GM19395 (cell line): ENCODE data around the gene FAM156A.
"Not testable (repeated sequence)": the region's sequence is repeated elsewhere in the genome, so short reads cannot be mapped to it uniquely, and the experiment has no call there.

Experiments
- ATAC-seq: cut with Tn5 transposase; IDR thresholded peaks from one replicate; pipeline ENCODE4 v1.9.1; 2021; ENCODE audit warnings: mild to moderate bottlenecking, moderate library complexity; ENCODE audit not compliant: unreplicated experiment

The FAM156A gene

DNA sequence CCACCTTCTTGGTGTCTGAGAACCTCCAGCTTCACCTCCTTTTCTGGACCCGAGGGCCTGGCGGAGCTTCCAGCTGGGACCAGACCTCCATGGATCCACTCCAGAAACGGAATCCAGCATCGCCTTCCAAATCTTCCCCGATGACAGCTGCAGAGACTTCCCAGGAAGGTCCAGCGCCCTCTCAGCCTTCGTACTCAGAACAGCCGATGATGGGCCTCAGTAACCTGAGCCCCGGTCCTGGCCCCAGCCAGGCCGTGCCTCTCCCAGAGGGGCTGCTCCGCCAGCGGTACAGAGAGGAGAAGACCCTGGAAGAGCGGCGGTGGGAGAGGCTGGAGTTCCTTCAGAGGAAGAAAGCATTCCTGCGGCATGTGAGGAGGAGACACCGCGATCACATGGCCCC lies 51.2 kb downstream of the FAM156A start:
- ATAC-seq, result not testable (repeated sequence)

DNA sequence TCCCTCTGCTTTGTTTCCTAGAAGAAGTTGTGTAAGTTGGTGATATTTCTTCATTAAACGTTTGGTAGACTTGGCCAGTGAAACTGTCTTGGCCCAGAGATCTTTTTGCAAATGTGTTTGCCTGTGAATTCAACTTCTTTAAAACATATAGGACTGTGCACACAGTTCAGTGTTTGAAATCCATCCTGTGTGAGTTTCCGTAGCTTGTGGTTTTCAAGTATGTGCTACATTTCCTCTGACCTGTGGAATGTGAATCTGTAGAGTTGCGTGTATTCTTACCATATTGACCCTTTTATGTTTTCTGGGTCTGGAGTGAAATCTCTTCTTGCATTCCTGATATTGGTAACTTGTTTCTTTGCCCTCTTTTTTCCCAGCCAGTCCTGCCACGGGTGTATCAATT lies 52.2 kb downstream of the FAM156A start:
- not testable (repeated sequence) for ATAC-seq

DNA sequence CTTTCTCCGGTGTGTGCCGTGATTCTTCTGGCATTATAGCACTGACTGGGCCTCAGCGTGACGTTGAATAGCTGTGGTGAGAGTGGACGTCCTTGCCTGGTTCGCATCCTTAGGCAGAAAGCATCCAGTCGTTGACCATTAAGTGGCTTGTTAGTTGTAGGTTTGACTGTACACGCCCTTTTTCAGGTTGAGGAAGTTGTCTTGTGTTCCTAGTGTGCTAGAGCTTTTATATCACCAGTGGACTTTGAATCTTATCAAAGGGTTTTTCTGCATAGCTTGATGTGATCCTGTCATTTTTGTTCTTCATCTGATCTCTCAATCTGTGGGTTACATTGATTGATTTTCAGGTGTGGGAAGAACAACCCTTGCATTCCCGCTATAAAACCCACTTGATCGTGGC lies 52.8 kb downstream of the FAM156A start:
- ATAC-seq, result not testable (repeated sequence)
